Neural progenitor cell (in vitro differentiated cells): ENCODE data around the gene GJB1.

Experiments used
- EZH2 ChIP-seq: fragments of 200-600 bp; sonication (generic); IDR thresholded peaks from 2 replicates; pipeline ENCODE4 v1.6.1; 2017; ENCODE audit warnings: antibody characterized with exemption, mild to moderate bottlenecking, moderate library complexity
- TF ChIP-seq, protein P1 (sequence below): fragments of 200-600 bp; sonication (generic); IDR thresholded peaks from 2 replicates; pipeline ENCODE4 v1.5.1; 2017; ENCODE audit warnings: antibody characterized with exemption, mild to moderate bottlenecking

GRCh38 chrX:71235482-71235881, 12.5 kb downstream of the GJB1 start:
- TF ChIP-seq, protein P1, sequence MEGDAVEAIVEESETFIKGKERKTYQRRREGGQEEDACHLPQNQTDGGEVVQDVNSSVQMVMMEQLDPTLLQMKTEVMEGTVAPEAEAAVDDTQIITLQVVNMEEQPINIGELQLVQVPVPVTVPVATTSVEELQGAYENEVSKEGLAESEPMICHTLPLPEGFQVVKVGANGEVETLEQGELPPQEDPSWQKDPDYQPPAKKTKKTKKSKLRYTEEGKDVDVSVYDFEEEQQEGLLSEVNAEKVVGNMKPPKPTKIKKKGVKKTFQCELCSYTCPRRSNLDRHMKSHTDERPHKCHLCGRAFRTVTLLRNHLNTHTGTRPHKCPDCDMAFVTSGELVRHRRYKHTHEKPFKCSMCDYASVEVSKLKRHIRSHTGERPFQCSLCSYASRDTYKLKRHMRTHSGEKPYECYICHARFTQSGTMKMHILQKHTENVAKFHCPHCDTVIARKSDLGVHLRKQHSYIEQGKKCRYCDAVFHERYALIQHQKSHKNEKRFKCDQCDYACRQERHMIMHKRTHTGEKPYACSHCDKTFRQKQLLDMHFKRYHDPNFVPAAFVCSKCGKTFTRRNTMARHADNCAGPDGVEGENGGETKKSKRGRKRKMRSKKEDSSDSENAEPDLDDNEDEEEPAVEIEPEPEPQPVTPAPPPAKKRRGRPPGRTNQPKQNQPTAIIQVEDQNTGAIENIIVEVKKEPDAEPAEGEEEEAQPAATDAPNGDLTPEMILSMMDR = no peak
- no peak for TF ChIP-seq EZH2
